SU-DHL-6 (cell line): ENCODE data around the gene ELOB.

ENCODE experiments used
- CTCF ChIP-seq: fragments of 200-600 bp; sonication (generic); IDR thresholded peaks from one replicate; pipeline ENCODE4 v1.5.1; 2017; ENCODE audit warnings: antibody characterized with exemption, mild to moderate bottlenecking, low read length, moderate library complexity; ENCODE audit not compliant: insufficient read depth, poor library complexity, severe bottlenecking
- EZH2phosphoT487 ChIP-seq: fragments of 200-600 bp; sonication (generic), shearing (Covaris generic); conservative IDR thresholded peaks from 2 replicates; pipeline ENCODE4 v1.6.1; 2018; ENCODE audit warnings: mild to moderate bottlenecking, antibody characterized with exemption, low read length, moderate library complexity, mixed read lengths

GRCh38 chr16:2784358-2785100, 7.4 kb upstream of the ELOB start:
- TF ChIP-seq CTCF (no peak), EZH2phosphoT487 (no peak)
